ENCODE results near the gene CDCP1.

- no peak for TF ChIP-seq POLR2A (IDR thresholded peaks at IDR 0.05)
- TF ChIP-seq, protein P1, sequence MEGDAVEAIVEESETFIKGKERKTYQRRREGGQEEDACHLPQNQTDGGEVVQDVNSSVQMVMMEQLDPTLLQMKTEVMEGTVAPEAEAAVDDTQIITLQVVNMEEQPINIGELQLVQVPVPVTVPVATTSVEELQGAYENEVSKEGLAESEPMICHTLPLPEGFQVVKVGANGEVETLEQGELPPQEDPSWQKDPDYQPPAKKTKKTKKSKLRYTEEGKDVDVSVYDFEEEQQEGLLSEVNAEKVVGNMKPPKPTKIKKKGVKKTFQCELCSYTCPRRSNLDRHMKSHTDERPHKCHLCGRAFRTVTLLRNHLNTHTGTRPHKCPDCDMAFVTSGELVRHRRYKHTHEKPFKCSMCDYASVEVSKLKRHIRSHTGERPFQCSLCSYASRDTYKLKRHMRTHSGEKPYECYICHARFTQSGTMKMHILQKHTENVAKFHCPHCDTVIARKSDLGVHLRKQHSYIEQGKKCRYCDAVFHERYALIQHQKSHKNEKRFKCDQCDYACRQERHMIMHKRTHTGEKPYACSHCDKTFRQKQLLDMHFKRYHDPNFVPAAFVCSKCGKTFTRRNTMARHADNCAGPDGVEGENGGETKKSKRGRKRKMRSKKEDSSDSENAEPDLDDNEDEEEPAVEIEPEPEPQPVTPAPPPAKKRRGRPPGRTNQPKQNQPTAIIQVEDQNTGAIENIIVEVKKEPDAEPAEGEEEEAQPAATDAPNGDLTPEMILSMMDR (IDR thresholded peaks at IDR 0.05): no peak
Observed at GRCh38 chr3:45151100-45151499, 4.9 kb upstream of the CDCP1 start.
